HCT116 (cell line): ENCODE measurements around the gene RTL9.

Experiments used
- CEBPB ChIP-seq: IDR thresholded peaks from 2 replicates; pipeline ENCODE4 v1.6.1; 2012; ENCODE audit warnings: low read depth
- CTCF ChIP-seq, 3 experiments: fragments of 200-600 bp in 1 of 3; sonication (generic) in 1 of 3; IDR thresholded peaks in 2 of 3; conservative IDR thresholded peaks in 1 of 3; 2 replicates each; pipeline ENCODE4 v1.5.1; 2012 to 2017; ENCODE audit warnings: low read depth in 2 of 3, low read length in 2 of 3, antibody characterized with exemption in 1 of 3, borderline replicate concordance in 1 of 3, control low read depth in 1 of 3, mild to moderate bottlenecking in 1 of 3, mixed read lengths in 1 of 3, mixed run types in 1 of 3, moderate library complexity in 1 of 3; ENCODE audit not compliant: insufficient read depth in 1 of 3
- EGR1 ChIP-seq: IDR thresholded peaks from 2 replicates; pipeline ENCODE4 v1.6.1; 2012; ENCODE audit warnings: low read depth
- EZH2 ChIP-seq: fragments of 200-600 bp; sonication (generic); IDR thresholded peaks from 2 replicates; pipeline ENCODE4 v1.6.1; 2017; ENCODE audit warnings: antibody characterized with exemption, mixed run types
- EZH2phosphoT487 ChIP-seq: fragments of 200-600 bp; IDR thresholded peaks from 2 replicates; pipeline ENCODE4 v1.6.1; 2018; ENCODE audit warnings: antibody characterized with exemption, borderline replicate concordance
- MAX ChIP-seq: IDR thresholded peaks from 2 replicates; pipeline ENCODE4 v1.6.1; 2012
- POLR2A ChIP-seq: IDR thresholded peaks from 2 replicates; pipeline ENCODE4 v1.7.0; 2011; ENCODE audit warnings: borderline replicate concordance; ENCODE audit not compliant: insufficient read depth, insufficient read length; ENCODE audit errors: extremely low read depth
- POLR2AphosphoS5 ChIP-seq: IDR thresholded peaks from 2 replicates; pipeline ENCODE4 v1.6.1; 2011; ENCODE audit warnings: mild to moderate bottlenecking, low read depth, low read length, moderate library complexity
- RAD21 ChIP-seq: IDR thresholded peaks from 2 replicates; pipeline ENCODE4 v1.6.1; 2012; ENCODE audit warnings: low read depth, mild to moderate bottlenecking
- REST ChIP-seq: IDR thresholded peaks from 2 replicates; pipeline ENCODE4 v1.6.1; 2012; ENCODE audit warnings: low read depth
- SIN3A ChIP-seq: IDR thresholded peaks from 2 replicates; pipeline ENCODE4 v1.6.1; 2012; ENCODE audit warnings: low read depth
- SP1 ChIP-seq: IDR thresholded peaks from 2 replicates; pipeline ENCODE4 v1.6.1; 2012; ENCODE audit warnings: low read depth
- YY1 ChIP-seq: IDR thresholded peaks from 2 replicates; pipeline ENCODE4 v1.6.1; 2011; ENCODE audit warnings: low read length, low read depth, moderate library complexity, mild to moderate bottlenecking; ENCODE audit not compliant: insufficient replicate concordance; ENCODE audit errors: extremely low read depth
- ZFX ChIP-seq: fragments of 450-650 bp; IDR thresholded peaks from 2 replicates; pipeline ENCODE4 v1.6.1; 2017

DNA sequence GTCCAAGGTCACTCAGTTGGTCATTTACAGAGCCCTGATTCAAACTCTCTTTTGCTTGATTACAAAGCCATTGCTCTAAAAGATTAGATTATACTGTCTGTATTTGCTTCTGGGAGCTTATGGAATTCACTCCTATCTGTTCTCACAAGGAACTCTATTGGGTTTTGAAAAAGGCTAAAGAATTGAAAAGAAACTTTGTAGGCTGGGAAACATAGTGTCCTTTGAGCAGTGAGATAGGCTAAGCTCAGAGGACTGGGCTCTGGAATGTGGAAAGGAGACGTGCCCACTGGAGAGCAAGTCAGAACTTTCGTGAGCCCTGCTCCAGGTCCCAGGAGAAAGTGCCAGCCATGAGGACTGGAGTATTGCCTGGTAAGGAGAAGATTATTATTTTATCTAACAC, at the start of gene RTL9:
- TF ChIP-seq REST (no peak), POLR2A (no peak), CTCF (IDR thresholded peaks at IDR 0.05 in 2 of 3, conservative IDR thresholded peaks at IDR 0.05 in 1 of 3; ENCODE audit: borderline replicate concordance in 1 of 3, insufficient read depth in 1 of 3, low read depth in 2 of 3, low read length in 2 of 3) (no peak), SIN3A (no peak), YY1 (no peak), EZH2 (no peak), RAD21 (no peak), SP1 (no peak), CEBPB (no peak), POLR2AphosphoS5 (no peak), MAX (no peak), ZFX (no peak), EGR1 (no peak), EZH2phosphoT487 (no peak)
